NB4 (cell line): Measurements from ENCODE around the gene B3GLCT.
A peak's percentile ranks its signal among the peaks of the same experiment; 100 is the strongest.
"Not testable (repeated sequence)": the region's sequence is repeated elsewhere in the genome, so short reads cannot be mapped to it uniquely, and the experiment has no call there.

Source experiments
- DNase-seq: peaks from one replicate; pipeline ENCODE4 v3.0.0; 2010; ENCODE audit warnings: low read depth
- H3K4me3 ChIP-seq: one replicate; pipeline ENCODE4 v1.5.1; 2011; ENCODE audit warnings: mild to moderate bottlenecking, low read depth, low read length, moderate library complexity
- CTCF ChIP-seq: IDR thresholded peaks from one replicate; pipeline ENCODE4 v1.5.1; 2012; ENCODE audit warnings: low read depth, low read length
- MYC ChIP-seq: IDR thresholded peaks from 2 replicates; pipeline ENCODE4 v1.6.1; 2011; ENCODE audit warnings: low read depth, low read length
- POLR2A ChIP-seq: IDR thresholded peaks from 2 replicates; pipeline ENCODE4 v1.6.1; 2011; ENCODE audit warnings: mild to moderate bottlenecking; ENCODE audit not compliant: insufficient read length; ENCODE audit errors: extremely low read depth
- TF ChIP-seq, protein P1 (sequence below): IDR thresholded peaks from 2 replicates; pipeline ENCODE4 v1.6.1; 2011; ENCODE audit warnings: low read depth, low read length

Gene B3GLCT

DNA sequence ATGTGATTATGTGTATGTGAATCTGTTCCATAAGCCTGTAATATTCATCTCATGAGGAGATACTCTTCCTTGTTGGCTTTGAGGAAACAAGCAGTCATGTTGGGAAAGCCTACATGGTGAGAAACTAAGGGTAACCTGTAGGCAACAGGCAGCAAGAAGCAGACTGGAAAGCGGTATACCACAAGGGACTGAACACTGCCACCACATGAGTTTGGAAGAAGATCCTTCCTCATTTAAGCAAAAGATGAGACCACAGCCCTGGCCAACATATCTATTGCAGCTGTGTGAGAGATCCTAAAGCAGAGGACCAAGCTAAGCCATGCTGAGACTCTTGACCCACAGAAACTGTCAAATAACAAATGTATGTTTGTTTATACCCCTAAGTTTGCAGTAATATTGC, 134.8 kb downstream of the B3GLCT start:
- DNase-seq: peak; percentile 27
- TF ChIP-seq MYC (no peak), CTCF (no peak)
- TF ChIP-seq, protein P1, sequence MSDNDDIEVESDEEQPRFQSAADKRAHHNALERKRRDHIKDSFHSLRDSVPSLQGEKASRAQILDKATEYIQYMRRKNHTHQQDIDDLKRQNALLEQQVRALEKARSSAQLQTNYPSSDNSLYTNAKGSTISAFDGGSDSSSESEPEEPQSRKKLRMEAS: no peak

DNA sequence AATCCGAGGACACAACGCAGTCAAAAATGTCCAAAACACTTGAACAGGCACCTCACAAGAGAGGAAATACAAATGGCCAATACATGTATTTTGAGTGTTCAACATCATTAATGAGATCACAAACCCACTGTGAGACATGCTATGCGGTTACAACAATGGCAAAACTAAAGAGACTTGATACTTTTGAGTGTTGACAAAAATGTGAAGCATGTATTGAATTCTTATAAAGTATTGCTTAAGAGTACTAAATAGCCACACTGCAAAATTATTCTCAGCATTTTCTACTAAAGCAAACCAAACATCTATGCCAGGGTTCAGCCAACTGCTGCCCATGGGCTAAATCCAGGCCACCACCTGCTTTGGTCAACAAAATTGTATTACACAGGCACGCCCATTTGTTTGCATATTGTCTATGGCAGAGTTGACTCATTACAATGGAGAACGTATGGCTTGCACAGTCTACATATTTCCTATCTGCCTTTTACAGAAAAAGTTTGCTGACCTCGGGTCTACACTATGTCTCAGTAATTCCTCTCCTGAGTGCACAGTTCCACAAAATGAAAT, 135.3 kb downstream of the B3GLCT start:
- TF ChIP-seq CTCF (no peak), POLR2A (no peak), MYC (no peak)
- TF ChIP-seq, protein P1: no peak
- no peak overlapping the region for H3K4me3 ChIP-seq
- DNase-seq: no peak

More for the DNA sequence above, 134.8 kb downstream of the B3GLCT start:
- H3K4me3 ChIP-seq: no peak overlapping the region

GRCh38 chr13:31339616-31340015, 139.8 kb downstream of the B3GLCT start:
- not testable (repeated sequence) for H3K4me3 ChIP-seq, DNase-seq

DNA sequence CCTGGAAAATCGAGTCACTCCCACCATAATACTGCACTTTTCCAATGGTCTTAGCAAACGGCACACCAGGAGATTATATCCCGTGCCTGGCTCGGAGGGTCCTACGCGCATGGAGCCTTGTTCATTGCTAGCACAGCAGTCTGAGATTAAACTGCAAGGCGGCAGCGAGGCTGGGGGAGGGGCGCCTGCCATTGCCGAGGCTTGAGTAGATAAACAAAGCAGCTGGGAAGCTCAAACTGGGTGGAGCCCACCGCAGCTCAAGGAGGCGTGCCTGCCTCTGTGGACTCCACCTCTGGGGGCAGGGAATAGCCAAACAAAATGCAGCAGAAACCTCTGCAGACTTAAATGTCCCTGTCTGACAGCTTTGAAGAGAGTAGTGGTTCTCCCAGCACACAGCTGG, 141.1 kb downstream of the B3GLCT start:
- H3K4me3 ChIP-seq, DNase-seq: not testable (repeated sequence)

- DNase-seq: no peak
- no peak for TF ChIP-seq POLR2A
- TF ChIP-seq CTCF: no peak
- TF ChIP-seq, protein P1: no peak
- TF ChIP-seq MYC: no peak
- no peak overlapping the region for H3K4me3 ChIP-seq
Observed at GRCh38 chr13:31346891-31347290, 147.1 kb downstream of the B3GLCT start.

DNA sequence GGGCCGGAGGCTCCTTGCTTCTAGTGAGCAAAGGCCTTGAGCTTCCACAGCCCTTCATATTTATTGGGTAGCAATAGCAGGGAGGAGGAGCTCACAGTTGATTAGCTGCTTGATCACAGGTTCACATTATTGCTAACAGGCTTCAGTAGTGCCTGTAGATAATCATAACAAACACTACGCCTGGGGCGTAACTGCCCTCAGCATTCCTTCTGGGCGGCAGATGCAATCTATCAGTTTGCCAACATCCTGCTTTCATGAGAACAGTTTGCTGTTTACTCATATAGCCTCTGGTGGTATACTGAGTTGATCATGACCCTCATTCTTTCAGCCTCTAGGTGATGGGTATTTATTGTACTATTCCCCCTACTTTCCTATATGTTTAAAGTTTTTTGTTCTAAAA, 149.4 kb downstream of the B3GLCT start:
- no peak overlapping the region for H3K4me3 ChIP-seq
- TF ChIP-seq POLR2A: no peak
- no peak for DNase-seq

DNA sequence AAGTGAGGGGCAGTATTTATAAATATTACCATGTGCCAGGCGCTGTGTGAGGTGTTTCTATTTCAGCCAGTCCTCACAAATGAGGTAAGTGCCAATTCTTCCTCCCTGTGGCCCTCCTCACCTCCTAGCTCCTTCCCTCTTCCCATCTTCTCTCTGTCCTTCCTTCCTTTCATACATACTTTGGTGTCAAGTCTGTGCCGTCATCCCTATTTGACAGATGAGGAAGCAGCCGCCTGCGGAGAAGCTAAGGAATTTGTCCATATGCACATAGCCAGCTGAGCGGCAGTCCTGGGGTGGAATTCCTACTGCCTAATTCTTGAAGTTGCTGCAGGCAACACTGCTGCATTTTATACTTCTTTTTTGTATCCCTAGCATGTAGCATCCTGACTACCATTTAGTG, 150.8 kb downstream of the B3GLCT start:
- DNase-seq: no peak
- no peak overlapping the region for H3K4me3 ChIP-seq
- no peak for TF ChIP-seq MYC
- TF ChIP-seq POLR2A: no peak
- no peak for TF ChIP-seq CTCF
- TF ChIP-seq, protein P1: no peak

- no peak overlapping the region for H3K4me3 ChIP-seq
- DNase-seq: no peak
- no peak for TF ChIP-seq MYC
- TF ChIP-seq CTCF: no peak
- TF ChIP-seq POLR2A: no peak
- TF ChIP-seq, protein P1: no peak
Observed at GRCh38 chr13:31351376-31351775, 151.6 kb downstream of the B3GLCT start.
